GM12864 (cell line): ENCODE results near the gene VBP1.
"Not testable (repeated sequence)": the region's sequence is repeated elsewhere in the genome, so short reads cannot be mapped to it uniquely, and the experiment has no call there.

Experiments
- DNase-seq: peaks from one replicate; pipeline ENCODE4 v3.0.0-alpha.2; 2011; ENCODE audit warnings: low read depth
- H3K4me3 ChIP-seq: 2 replicates; pipeline ENCODE4 v1.5.1; 2011; ENCODE audit warnings: mild to moderate bottlenecking, low read depth, low read length, control low read depth
- CTCF ChIP-seq: IDR thresholded peaks from 2 replicates; pipeline ENCODE4 v1.5.1; 2011; ENCODE audit warnings: low read depth, mild to moderate bottlenecking, moderate library complexity, low read length, control low read depth, inconsistent platforms; ENCODE audit errors: missing control alignments

Gene VBP1

GRCh38 chrX:155262970-155263754 is 46.9 kb downstream of the VBP1 start:
- DNase-seq = no peak
- TF ChIP-seq CTCF = no peak
- H3K4me3 ChIP-seq = peak overlapping the region; percentile 81

GRCh38 chrX:155263854-155264628 is 47.8 kb downstream of the VBP1 start, which contains the start of gene RAB39B:
TSS of gene RAB39B (minus strand) at chrX:155264491. CDS start at chrX:155264288, 203 bp downstream.
- peak within 1 kb of the TSS; percentile 81 for H3K4me3 ChIP-seq
- peak; percentile 19 for DNase-seq
- no peak for TF ChIP-seq CTCF

- no peak overlapping the region for H3K4me3 ChIP-seq
- DNase-seq = no peak
- no peak for TF ChIP-seq CTCF
Measured at GRCh38 chrX:155266439-155266838, 50.2 kb downstream of the VBP1 start.

GRCh38 chrX:155267995-155268394 is 51.7 kb downstream of the VBP1 start:
- H3K4me3 ChIP-seq, DNase-seq: not testable (repeated sequence)

GRCh38 chrX:155270969-155271368 is 54.7 kb downstream of the VBP1 start:
- no peak for TF ChIP-seq CTCF
- DNase-seq = no peak
- H3K4me3 ChIP-seq = no peak overlapping the region

- no peak for TF ChIP-seq CTCF
- no peak overlapping the region for H3K4me3 ChIP-seq
- no peak for DNase-seq
Measured at GRCh38 chrX:155279873-155280272, 63.6 kb downstream of the VBP1 start.
